GM19395 (cell line): ENCODE data around the gene TUNAR.

Source experiments
- ATAC-seq: cut with Tn5 transposase; IDR thresholded peaks from one replicate; pipeline ENCODE4 v1.9.1; 2021; ENCODE audit warnings: mild to moderate bottlenecking, moderate library complexity; ENCODE audit not compliant: unreplicated experiment

TUNAR gene

GRCh38 chr14:95871531-95871930 lies 5.1 kb upstream of the TUNAR start:
- no peak for ATAC-seq

GRCh38 chr14:95872777-95873176 lies 3.9 kb upstream of the TUNAR start:
- ATAC-seq = no peak

- ATAC-seq = no peak
Measured at GRCh38 chr14:95875831-95876760, 536 bp upstream of the TUNAR start.

DNA sequence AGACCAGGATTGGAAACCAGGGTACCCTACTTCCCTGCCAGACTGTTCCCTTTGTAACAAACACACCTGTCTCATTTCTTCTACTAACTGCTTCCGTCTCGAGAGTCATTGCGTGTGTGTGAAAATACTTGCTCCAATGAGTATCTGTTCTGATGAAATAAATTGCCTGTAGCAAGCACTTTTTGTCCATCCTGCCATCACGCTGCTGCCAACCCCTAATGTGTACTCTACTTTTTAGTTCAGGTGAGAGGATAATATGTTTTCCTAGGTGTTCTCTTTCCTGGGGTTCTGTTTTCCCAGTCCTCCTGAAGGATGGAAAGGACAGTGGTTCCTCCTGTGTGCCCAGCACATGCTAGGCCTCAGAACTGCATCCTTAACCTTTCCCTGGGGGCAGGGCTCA lies 1.0 kb downstream of the TUNAR start:
- no peak for ATAC-seq

DNA sequence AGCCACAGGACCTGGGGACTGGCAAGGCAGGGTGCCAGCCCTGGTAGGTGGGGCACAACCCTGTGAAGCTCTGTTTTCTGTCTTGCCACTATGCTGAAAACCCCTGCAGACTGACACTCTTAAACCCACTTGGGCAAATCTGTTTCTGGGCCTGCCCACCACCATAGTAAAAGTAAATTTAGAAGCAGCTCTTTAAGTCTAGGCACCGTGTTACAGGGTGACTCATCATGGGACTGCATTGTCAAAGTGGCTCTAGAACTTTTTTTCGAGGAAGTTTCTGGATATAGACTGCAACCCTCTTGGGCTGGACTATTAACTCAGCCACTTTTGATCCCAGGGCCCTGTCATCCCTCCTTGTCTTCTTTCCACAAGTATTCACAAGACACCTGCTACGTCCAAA lies 7.7 kb downstream of the TUNAR start:
- no peak for ATAC-seq

DNA sequence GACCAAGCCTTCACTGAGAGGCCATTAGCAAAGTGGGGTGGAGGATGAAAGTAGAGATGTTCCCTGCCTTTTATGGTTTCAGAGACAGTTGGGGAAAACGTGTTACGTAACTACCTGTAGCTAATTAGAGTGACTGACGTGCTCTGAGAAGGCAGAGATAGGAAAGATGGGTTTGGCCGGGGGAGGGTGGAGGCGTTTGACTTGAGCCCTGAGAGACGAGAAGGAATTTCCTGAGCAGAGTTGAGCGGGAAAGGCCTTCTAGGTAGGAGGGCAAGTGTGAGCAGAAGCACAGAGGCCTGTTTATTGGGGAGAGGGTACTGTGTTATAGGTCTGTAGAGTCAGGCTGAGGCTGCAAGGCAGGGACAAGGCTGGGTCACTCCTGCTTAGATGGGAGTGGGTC lies 8.6 kb downstream of the TUNAR start:
- ATAC-seq = no peak

GRCh38 chr14:95885866-95886265 lies 9.2 kb downstream of the TUNAR start:
- no peak for ATAC-seq

- ATAC-seq = no peak
Measured at GRCh38 chr14:95886366-95887056, 9.9 kb downstream of the TUNAR start.

DNA sequence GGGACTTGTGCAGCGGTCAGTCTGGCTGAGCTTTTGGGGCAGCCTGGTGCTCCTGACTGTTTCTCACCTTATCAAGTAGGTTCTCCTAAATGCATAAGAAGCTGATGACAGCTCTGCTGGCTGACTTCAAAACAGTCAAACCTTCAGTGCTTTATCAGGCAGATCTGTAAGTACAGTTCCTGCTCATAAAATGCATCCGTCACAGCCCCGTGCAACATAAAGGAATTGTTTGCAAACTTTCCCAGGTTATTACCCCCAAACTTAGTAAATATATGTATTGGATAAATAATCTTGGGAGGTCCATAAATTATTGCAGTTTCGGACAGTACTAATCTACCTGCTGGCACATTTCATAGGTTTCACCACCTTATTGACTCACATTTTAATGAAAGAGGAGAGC lies 10.7 kb downstream of the TUNAR start:
- ATAC-seq = no peak

- no peak for ATAC-seq
Measured at GRCh38 chr14:95889236-95889979, 12.8 kb downstream of the TUNAR start.

DNA sequence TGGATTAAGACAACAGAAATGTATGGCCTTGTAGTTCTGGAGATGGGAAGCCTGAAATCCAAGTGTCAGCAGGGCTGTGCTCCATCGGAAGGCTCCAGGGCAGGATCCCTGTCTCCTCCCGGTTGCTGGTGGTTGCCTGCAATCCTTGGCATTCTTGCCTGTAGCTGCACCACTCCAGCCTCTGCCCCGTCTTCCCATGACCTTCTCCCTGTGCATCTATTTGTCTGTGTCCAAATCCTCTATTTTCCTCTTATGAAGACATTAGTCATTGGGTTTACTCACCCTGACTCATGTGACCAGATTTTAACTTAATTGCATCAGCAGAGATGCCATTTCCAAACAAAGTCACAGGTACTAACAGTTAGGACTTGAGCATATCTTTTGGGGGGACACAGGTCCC lies 15.1 kb downstream of the TUNAR start:
- no peak for ATAC-seq

GRCh38 chr14:95892142-95892541 lies 15.5 kb downstream of the TUNAR start:
- ATAC-seq = no peak

DNA sequence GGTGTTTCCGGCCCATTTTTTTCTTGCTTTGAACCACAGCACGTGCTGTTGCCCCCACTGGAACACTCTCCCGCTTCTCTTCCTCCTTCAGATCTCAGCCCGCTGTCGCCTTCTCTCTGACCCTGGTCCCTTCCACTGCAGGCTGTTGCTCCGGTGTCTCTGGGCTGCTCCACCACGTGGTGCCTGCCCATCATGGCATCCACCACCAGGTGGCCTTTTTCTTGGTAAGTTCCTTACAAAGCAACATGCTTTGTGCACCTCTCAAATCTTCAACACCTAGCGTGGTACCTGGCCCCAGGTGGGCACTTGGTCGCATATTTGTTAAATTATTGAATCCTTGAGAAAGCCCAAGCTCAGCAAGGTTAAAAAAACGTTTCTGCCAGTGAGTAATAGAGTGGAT lies 19.1 kb downstream of the TUNAR start:
- ATAC-seq = no peak

DNA sequence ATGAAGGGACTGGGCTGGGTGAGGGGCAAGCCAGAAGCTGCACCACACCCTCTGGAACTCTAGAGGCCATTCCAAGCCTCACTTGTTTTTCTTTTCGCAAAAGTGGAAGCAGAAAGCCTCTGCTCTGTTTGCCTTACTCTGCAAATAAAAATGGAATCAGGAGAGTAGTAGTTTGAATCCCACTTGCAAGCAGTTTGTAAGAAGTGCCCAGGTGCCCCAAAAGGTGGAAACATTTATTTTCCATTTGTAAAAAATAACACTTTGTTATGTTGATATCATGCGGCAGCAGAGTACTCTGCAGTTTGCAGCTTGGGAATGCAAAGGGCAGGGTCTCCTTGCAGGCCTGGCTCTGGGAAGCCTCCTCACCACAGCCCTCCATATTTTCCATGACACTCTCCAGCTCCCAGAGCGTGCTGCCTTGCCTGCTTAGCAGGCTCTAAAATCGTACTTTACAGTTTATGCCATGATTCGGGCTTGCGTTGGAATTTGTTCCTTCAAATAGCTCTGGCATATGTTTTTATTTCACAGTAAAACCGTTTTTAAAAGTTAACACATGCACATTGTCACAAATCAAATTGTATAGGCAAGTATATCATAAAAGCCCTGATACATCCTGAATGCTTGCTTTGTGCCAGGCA lies 20.0 kb downstream of the TUNAR start:
- ATAC-seq = no peak

- no peak for ATAC-seq
Measured at GRCh38 chr14:95897280-95897679, 20.6 kb downstream of the TUNAR start.

DNA sequence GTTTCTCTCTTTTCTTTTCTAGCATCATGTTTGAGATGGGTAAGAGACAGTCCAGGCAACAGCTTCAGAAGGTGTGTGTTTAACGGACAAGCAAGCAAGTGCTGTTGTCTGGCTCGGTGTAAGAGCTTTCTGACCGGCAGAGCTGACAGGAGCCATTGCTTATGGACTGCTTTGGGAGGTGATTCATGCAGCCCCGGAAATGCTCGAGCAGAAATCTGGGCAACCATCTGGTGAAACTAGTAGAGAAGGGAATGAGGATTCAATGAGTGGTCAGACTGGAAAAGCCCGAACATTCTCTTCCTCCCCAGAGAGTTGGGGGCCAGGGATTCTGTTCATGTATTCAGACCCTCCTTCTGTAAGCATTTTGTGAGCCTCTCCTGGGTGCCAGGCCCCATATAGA lies 24.4 kb downstream of the TUNAR start:
- ATAC-seq = no peak

GRCh38 chr14:95902273-95902826 lies 25.7 kb downstream of the TUNAR start:
- no peak for ATAC-seq

- no peak for ATAC-seq
Measured at GRCh38 chr14:95903165-95903564, 26.5 kb downstream of the TUNAR start.

DNA sequence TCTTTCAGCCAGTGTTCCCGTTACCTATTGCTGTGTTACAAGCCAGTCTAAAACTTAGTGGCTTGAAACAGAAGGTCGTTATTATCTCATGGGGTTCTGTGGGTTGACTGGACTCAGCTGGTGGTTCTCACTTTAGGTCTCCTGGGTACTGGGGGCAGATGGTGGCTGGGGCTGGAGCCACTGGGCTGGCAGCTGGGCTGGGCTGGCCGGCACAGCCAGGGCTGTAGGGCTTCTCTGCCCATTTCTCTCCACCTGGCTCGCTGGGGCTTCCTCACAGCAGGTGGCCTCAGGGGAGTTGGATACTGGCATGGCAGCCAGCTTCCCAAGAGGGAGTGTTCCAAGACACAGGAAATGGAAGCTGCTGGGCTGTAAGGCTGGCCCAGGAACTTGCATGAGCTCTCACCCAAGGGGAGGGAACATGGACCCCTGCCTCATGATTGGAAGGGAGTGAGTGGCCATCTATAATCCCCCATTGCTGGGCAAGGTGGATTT lies 27.0 kb downstream of the TUNAR start:
- ATAC-seq = no peak

- ATAC-seq = no peak
Measured at GRCh38 chr14:95906591-95906990, 30.0 kb downstream of the TUNAR start.

DNA sequence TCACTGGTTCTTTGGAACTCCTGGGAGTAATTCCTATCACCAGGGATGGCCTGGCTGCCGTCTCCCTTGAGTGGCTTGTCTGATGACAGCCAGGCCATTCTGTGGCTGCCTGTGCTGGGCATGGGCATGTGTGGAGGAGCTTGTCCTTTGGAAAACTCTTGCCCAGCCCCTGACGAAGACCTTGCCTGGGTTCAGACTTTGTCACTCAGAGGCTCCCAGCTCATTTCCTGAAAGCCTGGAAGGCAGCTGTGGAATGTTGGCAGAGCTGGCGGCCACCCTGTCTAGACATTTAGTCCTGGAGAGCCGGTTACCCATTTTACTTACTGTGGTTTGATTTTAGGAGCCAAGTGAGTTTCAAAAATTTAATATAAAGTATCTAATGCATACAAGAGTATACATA lies 34.0 kb downstream of the TUNAR start:
- ATAC-seq = no peak
